ENCODE measurements around the gene GUCA1A.

DNA sequence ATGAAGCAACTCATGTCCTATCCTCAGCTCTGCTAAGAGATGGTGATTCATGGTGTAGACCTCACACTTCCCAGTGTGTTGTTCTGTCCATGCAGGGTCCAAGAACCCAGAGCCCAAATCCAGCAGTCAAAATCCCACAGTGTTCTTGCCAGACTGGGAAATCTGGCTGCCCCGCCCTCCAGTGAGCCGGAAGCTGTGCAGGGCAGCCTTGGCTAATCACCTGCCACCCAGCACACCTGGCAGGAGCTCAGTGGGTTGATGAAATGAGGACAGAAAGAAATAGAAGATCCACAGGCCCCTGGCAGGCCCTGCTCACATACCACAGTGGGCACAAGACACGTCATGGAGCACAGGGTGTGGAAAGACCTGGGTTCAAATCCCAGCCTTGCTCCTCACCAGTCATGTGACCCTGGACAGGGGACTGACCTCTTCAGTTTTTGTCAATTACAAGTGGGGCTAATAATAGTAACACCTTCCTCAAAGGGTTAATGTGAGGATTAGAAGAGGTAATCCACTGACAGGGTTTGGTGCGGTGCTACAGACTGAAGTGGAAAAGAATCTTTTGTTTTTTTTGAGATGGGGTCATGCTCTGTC lies 13.6 kb upstream of the GUCA1A start:
- TF ChIP-seq, protein P1, sequence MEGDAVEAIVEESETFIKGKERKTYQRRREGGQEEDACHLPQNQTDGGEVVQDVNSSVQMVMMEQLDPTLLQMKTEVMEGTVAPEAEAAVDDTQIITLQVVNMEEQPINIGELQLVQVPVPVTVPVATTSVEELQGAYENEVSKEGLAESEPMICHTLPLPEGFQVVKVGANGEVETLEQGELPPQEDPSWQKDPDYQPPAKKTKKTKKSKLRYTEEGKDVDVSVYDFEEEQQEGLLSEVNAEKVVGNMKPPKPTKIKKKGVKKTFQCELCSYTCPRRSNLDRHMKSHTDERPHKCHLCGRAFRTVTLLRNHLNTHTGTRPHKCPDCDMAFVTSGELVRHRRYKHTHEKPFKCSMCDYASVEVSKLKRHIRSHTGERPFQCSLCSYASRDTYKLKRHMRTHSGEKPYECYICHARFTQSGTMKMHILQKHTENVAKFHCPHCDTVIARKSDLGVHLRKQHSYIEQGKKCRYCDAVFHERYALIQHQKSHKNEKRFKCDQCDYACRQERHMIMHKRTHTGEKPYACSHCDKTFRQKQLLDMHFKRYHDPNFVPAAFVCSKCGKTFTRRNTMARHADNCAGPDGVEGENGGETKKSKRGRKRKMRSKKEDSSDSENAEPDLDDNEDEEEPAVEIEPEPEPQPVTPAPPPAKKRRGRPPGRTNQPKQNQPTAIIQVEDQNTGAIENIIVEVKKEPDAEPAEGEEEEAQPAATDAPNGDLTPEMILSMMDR (IDR thresholded peaks at IDR 0.05) = no peak
- no peak for TF ChIP-seq POLR2A (IDR thresholded peaks at IDR 0.05)

Measured in right lobe of liver (tissue), 4 donors.